ENCODE measurements around the gene UTS2R. TPM values are rescaled to one million over a fixed set of nuclear protein-coding genes. Genes with fewer than 3 reads are reported as not detected.

UTS2R gene
- polyA plus RNA-seq, 1 of the 3 experiments (the other 2 are of a cell fraction) = not detected

- ChIA-PET CTCF (interaction anchor here (0.6 to 1.6 kb wide), 14 partner anchors 11 to 244 kb away, joined by 3 to 9 read pairs (median 3); no protein-coding TSS in a partner anchor), POLR2A (no interaction called here)
- 93% methylated on average over 2 of the region's 2 CpGs for WGBS (ENCODE audit: low lambda C conversion rate)
- Histone ChIP-seq H3K9ac (no peak overlapping the region), H2AFZ (ENCODE audit: low read depth) (no peak overlapping the region), H3K36me3 (replicated peaks in 1 of 2; ENCODE audit: control insufficient read depth in 1 of 2, insufficient read depth in 2 of 2, low read length in 1 of 2) (peaks cover 0 to 5% of the 10 kb centered on the region in 2 experiments), H3K4me2 (no peak overlapping the region), H3K4me3 (ENCODE audit: low read depth in 2 of 2, low read length in 1 of 2) (no peak overlapping the region), H3K27me3 (ENCODE audit: insufficient read depth) (no peaks in the 10 kb centered on the region), H3K27ac (ENCODE audit: low read depth in 2 of 2, low read length in 1 of 2) (no peak overlapping the region), H3K9me2 (no peaks in the 10 kb centered on the region), H4K20me1 (ENCODE audit: insufficient read depth) (no peaks in the 10 kb centered on the region), H3K79me2 (ENCODE audit: insufficient read depth) (no peaks in the 10 kb centered on the region), H3F3A (replicated peaks; ENCODE audit: insufficient read depth) (no peaks in the 10 kb centered on the region), H3K4me1 (ENCODE audit: control insufficient read depth in 1 of 2, insufficient read depth in 2 of 2, low read depth in 1 of 2, low read length in 1 of 2) (no peaks in the 10 kb centered on the region), H3K9me3 (no peaks in the 10 kb centered on the region)
- no peak for DNase-seq
- no peak for TF ChIP-seq SMC3 (IDR thresholded peaks at IDR 0.05; ENCODE audit: low read depth, low read length)
- no peak for TF ChIP-seq YY1 (IDR thresholded peaks at IDR 0.05; ENCODE audit: low read depth)
- no peak for TF ChIP-seq USF1 (IDR thresholded peaks at IDR 0.05; ENCODE audit: borderline replicate concordance, low read depth)
- no peak for TF ChIP-seq NRF1 (IDR thresholded peaks at IDR 0.05; ENCODE audit: low read depth, low read length)
- no peak for TF ChIP-seq GATA2 (CRISPR knock-in tag; IDR thresholded peaks at IDR 0.05)
- TF ChIP-seq RCOR1 (IDR thresholded peaks at IDR 0.05; ENCODE audit: low read length) = no peak
- TF ChIP-seq RXRA (IDR thresholded peaks at IDR 0.05; ENCODE audit: borderline replicate concordance, low read depth) = no peak
- no peak for TF ChIP-seq EZH2phosphoT487 (IDR thresholded peaks at IDR 0.05; ENCODE audit: borderline replicate concordance, low read depth)
Measured at GRCh38 chr17:82424863-82425159, 53.2 kb downstream of the UTS2R start.

Small RNA genes within 50 kb of the gene (small RNA-seq; reads per million reads assigned to genes)
- gene RF00019 = 0 reads per million in 7 experiments

Other genes starting within 250 kb of the UTS2R start
- 68.6 and 82.9 TPM in 2 replicates for gene CCDC57, start 158.9 kb upstream of the UTS2R start, polyA plus RNA-seq (2012; rRNA removed)
- gene SLC16A3, start 142.7 kb upstream of the UTS2R start, polyA plus RNA-seq (2012; rRNA removed) = 68.8 and 70.7 TPM in 2 replicates
- gene CSNK1D, start 98.1 kb upstream of the UTS2R start, polyA plus RNA-seq (2012; rRNA removed) = 133 and 216 TPM in 2 replicates
- gene CD7, start 54.2 kb upstream of the UTS2R start, polyA plus RNA-seq (2012; rRNA removed) = 0.07 TPM in 1 of 2 replicates, not detected in the other
- gene SECTM1, start 38.0 kb upstream of the UTS2R start, polyA plus RNA-seq (2012; rRNA removed) = 2.1 and 3.8 TPM in 2 replicates
- 0.10 and 0.11 TPM in 2 replicates for gene TEX19, start 12.5 kb upstream of the UTS2R start, polyA plus RNA-seq (2012; rRNA removed)
- gene HEXD, start 46.6 kb downstream of the UTS2R start, polyA plus RNA-seq (2012; rRNA removed) = 38.8 and 43.1 TPM in 2 replicates
- 57.1 and 68.2 TPM in 2 replicates for gene OGFOD3, start 46.8 kb downstream of the UTS2R start, polyA plus RNA-seq (2012; rRNA removed)
- gene CYBC1, start 79.0 kb downstream of the UTS2R start, polyA plus RNA-seq (2012; rRNA removed) = 160 and 165 TPM in 2 replicates
- gene NARF, start 87.0 kb downstream of the UTS2R start, polyA plus RNA-seq (2012; rRNA removed) = 128 and 130 TPM in 2 replicates
- 33.6 and 36.4 TPM in 2 replicates for gene FOXK2, start 148.0 kb downstream of the UTS2R start, polyA plus RNA-seq (2012; rRNA removed)